Measurements from ENCODE around the gene MAPK6. TPM values are rescaled to one million over a fixed set of nuclear protein-coding genes. Genes with fewer than 3 reads are reported as not detected.
"Not testable (repeated sequence)": the region's sequence is repeated elsewhere in the genome, so short reads cannot be mapped to it uniquely, and the experiment has no call there.

Gene MAPK6
- total RNA-seq (2014; rRNA removed; shearing (Covaris generic)), result 72.6 and 92.1 TPM in 2 replicates

GRCh38 chr15:52018693-52019393 is at the start of gene MAPK6:
Gene MAPK6, plus strand, starts transcription at chr15:52019219. Its CDS starts 27,242 bp downstream, at chr15:52046461.
- peak; percentile 82 for DNase-seq (ENCODE audit: low spot score)

GRCh38 chr15:51969728-51970127 is 49.3 kb upstream of the MAPK6 start:
- no peak for DNase-seq (ENCODE audit: low spot score)

- no peak for DNase-seq (ENCODE audit: low spot score)
These were observed 48.7 kb upstream of the MAPK6 start for GRCh38 chr15:51970132-51970817.

GRCh38 chr15:51971032-51971374 is 48.0 kb upstream of the MAPK6 start:
- no peak for DNase-seq (ENCODE audit: low spot score)

GRCh38 chr15:51971375-51972133 is 47.5 kb upstream of the MAPK6 start, which contains the start of gene LEO1:
Gene LEO1, minus strand, starts transcription at chr15:51971778. Its CDS starts 33 bp downstream, at chr15:51971745.
- DNase-seq (ENCODE audit: low spot score), result peak; percentile 94

GRCh38 chr15:51973220-51973619 is 45.8 kb upstream of the MAPK6 start:
- no peak for DNase-seq (ENCODE audit: low spot score)

- no peak for DNase-seq (ENCODE audit: low spot score)
These were observed 45.2 kb upstream of the MAPK6 start for GRCh38 chr15:51973775-51974174.

- peak; percentile 83 for DNase-seq (ENCODE audit: low spot score)
These were observed 36.8 kb upstream of the MAPK6 start for GRCh38 chr15:51982013-51982769.

GRCh38 chr15:51982770-51983103 is 36.3 kb upstream of the MAPK6 start:
- no peak for DNase-seq (ENCODE audit: low spot score)

GRCh38 chr15:51991141-51991540 is 27.9 kb upstream of the MAPK6 start:
- DNase-seq (ENCODE audit: low spot score), result no peak

GRCh38 chr15:51992953-51993352 is 26.1 kb upstream of the MAPK6 start:
- DNase-seq (ENCODE audit: low spot score), result no peak

- DNase-seq (ENCODE audit: low spot score), result no peak
These were observed 16.7 kb upstream of the MAPK6 start for GRCh38 chr15:52002351-52002750.

- not testable (repeated sequence) for DNase-seq (ENCODE audit: low spot score)
These were observed 15.9 kb upstream of the MAPK6 start for GRCh38 chr15:52003089-52003488.

- no peak for DNase-seq (ENCODE audit: low spot score)
These were observed 15.3 kb upstream of the MAPK6 start for GRCh38 chr15:52003710-52004109.

- no peak for DNase-seq (ENCODE audit: low spot score)
These were observed 14.2 kb upstream of the MAPK6 start for GRCh38 chr15:52004806-52005205.

- DNase-seq (ENCODE audit: low spot score), result no peak
These were observed 13.0 kb upstream of the MAPK6 start for GRCh38 chr15:52005748-52006701.

GRCh38 chr15:52006702-52007340 is 12.2 kb upstream of the MAPK6 start:
- DNase-seq (ENCODE audit: low spot score), result no peak

- no peak for DNase-seq (ENCODE audit: low spot score)
These were observed 10.7 kb upstream of the MAPK6 start for GRCh38 chr15:52008359-52008697.

GRCh38 chr15:52008698-52009434 is 10.2 kb upstream of the MAPK6 start:
- DNase-seq (ENCODE audit: low spot score), result no peak

Measured in A172 (cell line).